ENCODE data around the gene SPRR2G.
"Not testable (repeated sequence)": the region's sequence is repeated elsewhere in the genome, so short reads cannot be mapped to it uniquely, and the experiment has no call there.

Gene SPRR2G

GRCh38 chr1:153140484-153140883 is 10.2 kb downstream of the SPRR2G start:
- H3K9me3 ChIP-seq (ENCODE audit: control insufficient read depth, low read length) = no peaks in the 10 kb centered on the region
- H3K36me3 ChIP-seq (ENCODE audit: control insufficient read depth, insufficient read depth, low read length) = no peaks in the 10 kb centered on the region
- no peak overlapping the region for H3K9ac ChIP-seq (ENCODE audit: low read length)
- H3K4me3 ChIP-seq (ENCODE audit: low read length) = no peak overlapping the region
- no peaks in the 10 kb centered on the region for H3K4me1 ChIP-seq (ENCODE audit: control insufficient read depth, insufficient read depth, low read length)
- no peaks in the 10 kb centered on the region for H3K27me3 ChIP-seq (ENCODE audit: control insufficient read depth, insufficient read depth, low read length)

- Histone ChIP-seq H3K4me3 (ENCODE audit: low read length) (no peak overlapping the region), H3K36me3 (ENCODE audit: control insufficient read depth, insufficient read depth, low read length) (no peaks in the 10 kb centered on the region), H3K27me3 (ENCODE audit: control insufficient read depth, insufficient read depth, low read length) (peaks cover 7% of the 10 kb centered on the region), H3K9me3 (ENCODE audit: control insufficient read depth, low read length) (no peaks in the 10 kb centered on the region), H3K9ac (ENCODE audit: low read length) (no peak overlapping the region), H3K4me1 (ENCODE audit: control insufficient read depth, insufficient read depth, low read length) (no peaks in the 10 kb centered on the region)
Observed at GRCh38 chr1:153133743-153134142, 16.9 kb downstream of the SPRR2G start.

GRCh38 chr1:153133267-153133666 is 17.4 kb downstream of the SPRR2G start:
- no peak overlapping the region for H3K9ac ChIP-seq (ENCODE audit: low read length)
- H3K36me3 ChIP-seq (ENCODE audit: control insufficient read depth, insufficient read depth, low read length) = no peaks in the 10 kb centered on the region
- no peak overlapping the region for H3K4me3 ChIP-seq (ENCODE audit: low read length)
- no peaks in the 10 kb centered on the region for H3K9me3 ChIP-seq (ENCODE audit: control insufficient read depth, low read length)
- peaks cover 7% of the 10 kb centered on the region for H3K27me3 ChIP-seq (ENCODE audit: control insufficient read depth, insufficient read depth, low read length)
- no peaks in the 10 kb centered on the region for H3K4me1 ChIP-seq (ENCODE audit: control insufficient read depth, insufficient read depth, low read length)

- H3K36me3 ChIP-seq (ENCODE audit: control insufficient read depth, insufficient read depth, low read length); H3K4me3 ChIP-seq (ENCODE audit: low read length); H3K9me3 ChIP-seq (ENCODE audit: control insufficient read depth, low read length); H3K4me1 ChIP-seq (ENCODE audit: control insufficient read depth, insufficient read depth, low read length); H3K9ac ChIP-seq (ENCODE audit: low read length); H3K27me3 ChIP-seq (ENCODE audit: control insufficient read depth, insufficient read depth, low read length): not testable (repeated sequence)
Observed at GRCh38 chr1:153128688-153129087, 22.0 kb downstream of the SPRR2G start.

GRCh38 chr1:153127296-153127695 is 23.4 kb downstream of the SPRR2G start:
- Histone ChIP-seq H3K36me3 (ENCODE audit: control insufficient read depth, insufficient read depth, low read length) (no peaks in the 10 kb centered on the region), H3K9ac (ENCODE audit: low read length) (no peak overlapping the region), H3K9me3 (ENCODE audit: control insufficient read depth, low read length) (no peaks in the 10 kb centered on the region), H3K27me3 (ENCODE audit: control insufficient read depth, insufficient read depth, low read length) (no peaks in the 10 kb centered on the region), H3K4me1 (ENCODE audit: control insufficient read depth, insufficient read depth, low read length) (no peaks in the 10 kb centered on the region), H3K4me3 (ENCODE audit: low read length) (no peak overlapping the region)

- Histone ChIP-seq H3K27me3 (ENCODE audit: control insufficient read depth, insufficient read depth, low read length) (no peaks in the 10 kb centered on the region), H3K36me3 (ENCODE audit: control insufficient read depth, insufficient read depth, low read length) (no peaks in the 10 kb centered on the region), H3K9me3 (ENCODE audit: control insufficient read depth, low read length) (no peaks in the 10 kb centered on the region), H3K4me1 (ENCODE audit: control insufficient read depth, insufficient read depth, low read length) (no peaks in the 10 kb centered on the region), H3K4me3 (ENCODE audit: low read length) (no peak overlapping the region), H3K9ac (ENCODE audit: low read length) (no peak overlapping the region)
Observed at GRCh38 chr1:153125536-153125935, 25.2 kb downstream of the SPRR2G start.

- not testable (repeated sequence) for H3K27me3 ChIP-seq (ENCODE audit: control insufficient read depth, insufficient read depth, low read length); H3K4me1 ChIP-seq (ENCODE audit: control insufficient read depth, insufficient read depth, low read length); H3K4me3 ChIP-seq (ENCODE audit: low read length); H3K9ac ChIP-seq (ENCODE audit: low read length); H3K36me3 ChIP-seq (ENCODE audit: control insufficient read depth, insufficient read depth, low read length); H3K9me3 ChIP-seq (ENCODE audit: control insufficient read depth, low read length)
Observed at GRCh38 chr1:153123793-153124192, 26.9 kb downstream of the SPRR2G start.

- Histone ChIP-seq H3K4me3 (ENCODE audit: low read length) (no peak overlapping the region), H3K27me3 (ENCODE audit: control insufficient read depth, insufficient read depth, low read length) (no peaks in the 10 kb centered on the region), H3K4me1 (ENCODE audit: control insufficient read depth, insufficient read depth, low read length) (peaks cover 6% of the 10 kb centered on the region)
Observed at GRCh38 chr1:153122831-153123421, 27.8 kb downstream of the SPRR2G start.

GRCh38 chr1:153120945-153121344 is 29.7 kb downstream of the SPRR2G start:
- peaks cover 6% of the 10 kb centered on the region for H3K4me1 ChIP-seq (ENCODE audit: control insufficient read depth, insufficient read depth, low read length)
- H3K9ac ChIP-seq (ENCODE audit: low read length) = no peak overlapping the region
- H3K27me3 ChIP-seq (ENCODE audit: control insufficient read depth, insufficient read depth, low read length) = no peaks in the 10 kb centered on the region
- no peaks in the 10 kb centered on the region for H3K36me3 ChIP-seq (ENCODE audit: control insufficient read depth, insufficient read depth, low read length)
- H3K4me3 ChIP-seq (ENCODE audit: low read length) = no peak overlapping the region
- no peaks in the 10 kb centered on the region for H3K9me3 ChIP-seq (ENCODE audit: control insufficient read depth, low read length)

More at GRCh38 chr1:153122831-153123421, 27.8 kb downstream of the SPRR2G start:
- Histone ChIP-seq H3K9me3 (ENCODE audit: control insufficient read depth, low read length) (no peaks in the 10 kb centered on the region), H3K9ac (ENCODE audit: low read length) (no peak overlapping the region), H3K36me3 (ENCODE audit: control insufficient read depth, insufficient read depth, low read length) (no peaks in the 10 kb centered on the region)

- H3K36me3 ChIP-seq (ENCODE audit: control insufficient read depth, insufficient read depth, low read length) = no peaks in the 10 kb centered on the region
- no peak overlapping the region for H3K4me3 ChIP-seq (ENCODE audit: low read length)
- H3K9ac ChIP-seq (ENCODE audit: low read length) = no peak overlapping the region
- H3K27me3 ChIP-seq (ENCODE audit: control insufficient read depth, insufficient read depth, low read length) = no peaks in the 10 kb centered on the region
- peaks cover 6% of the 10 kb centered on the region for H3K4me1 ChIP-seq (ENCODE audit: control insufficient read depth, insufficient read depth, low read length)
- no peaks in the 10 kb centered on the region for H3K9me3 ChIP-seq (ENCODE audit: control insufficient read depth, low read length)
Observed at GRCh38 chr1:153119491-153119971, 31.2 kb downstream of the SPRR2G start.

- not testable (repeated sequence) for H3K27me3 ChIP-seq (ENCODE audit: control insufficient read depth, insufficient read depth, low read length); H3K4me3 ChIP-seq (ENCODE audit: low read length)
Observed at GRCh38 chr1:153115264-153115663, 35.4 kb downstream of the SPRR2G start.

GRCh38 chr1:153113416-153113815 is 37.3 kb downstream of the SPRR2G start, which contains the start of gene SPRR2F:
TSS of gene SPRR2F (minus strand) at chr1:153113516. CDS start at chr1:153112733, 783 bp downstream.
- Histone ChIP-seq H3K9ac (ENCODE audit: low read length) (no peak within 1 kb of the TSS), H3K9me3 (ENCODE audit: control insufficient read depth, low read length) (no peaks in the 10 kb centered on the region)

More at GRCh38 chr1:153115264-153115663, 35.4 kb downstream of the SPRR2G start:
- H3K9me3 ChIP-seq (ENCODE audit: control insufficient read depth, low read length); H3K36me3 ChIP-seq (ENCODE audit: control insufficient read depth, insufficient read depth, low read length); H3K4me1 ChIP-seq (ENCODE audit: control insufficient read depth, insufficient read depth, low read length); H3K9ac ChIP-seq (ENCODE audit: low read length): not testable (repeated sequence)

GRCh38 chr1:153112454-153112853 is 38.2 kb downstream of the SPRR2G start:
- not testable (repeated sequence) for H3K36me3 ChIP-seq (ENCODE audit: control insufficient read depth, insufficient read depth, low read length); H3K4me3 ChIP-seq (ENCODE audit: low read length)

More at GRCh38 chr1:153113416-153113815, 37.3 kb downstream of the SPRR2G start, which contains the start of gene SPRR2F:
- Histone ChIP-seq H3K4me3 (ENCODE audit: low read length) (no peak within 1 kb of the TSS), H3K27me3 (ENCODE audit: control insufficient read depth, insufficient read depth, low read length) (no peaks in the 10 kb centered on the region), H3K4me1 (ENCODE audit: control insufficient read depth, insufficient read depth, low read length) (no peaks in the 10 kb centered on the region), H3K36me3 (ENCODE audit: control insufficient read depth, insufficient read depth, low read length) (no peaks in the 10 kb centered on the region)

More at GRCh38 chr1:153112454-153112853, 38.2 kb downstream of the SPRR2G start:
- not testable (repeated sequence) for H3K9ac ChIP-seq (ENCODE audit: low read length); H3K9me3 ChIP-seq (ENCODE audit: control insufficient read depth, low read length); H3K27me3 ChIP-seq (ENCODE audit: control insufficient read depth, insufficient read depth, low read length); H3K4me1 ChIP-seq (ENCODE audit: control insufficient read depth, insufficient read depth, low read length)

Measured in mucosa of stomach (tissue), 1 donor.